ENCODE data around the gene IL17B. TPM values are rescaled to one million over a fixed set of nuclear protein-coding genes. Genes with fewer than 3 reads are reported as not detected.

Gene IL17B
- total and polyA plus RNA-seq, 2 donors (not counting 3 experiments of a cell fraction or from before 2014, with no cell fraction given): not detected

DNA sequence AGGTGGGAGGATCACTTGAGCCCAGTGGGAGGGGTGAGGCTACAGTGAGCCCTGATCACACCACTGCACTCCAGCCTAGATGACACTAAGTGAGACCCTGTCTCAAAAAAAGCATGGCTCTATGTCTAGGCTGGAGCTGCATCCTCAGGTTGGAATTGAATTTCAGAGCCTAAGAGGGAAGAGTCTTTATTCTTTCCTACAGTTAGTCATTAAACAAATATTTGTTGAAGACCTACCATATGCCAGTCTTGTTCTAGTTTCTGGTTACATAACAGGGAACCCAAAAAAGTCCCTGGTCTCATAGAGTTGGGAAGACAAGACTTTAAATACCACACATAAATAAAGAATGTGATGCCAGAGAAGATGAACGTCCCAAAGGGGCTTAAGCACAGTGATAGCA lies 40.7 kb downstream of the IL17B start:
- no peaks in the 10 kb centered on the region for H3K27me3 ChIP-seq (ENCODE audit: control insufficient read depth in 2 of 2, insufficient read depth in 2 of 2, low read length in 2 of 2)
- intact Hi-C loops (cut with micrococcal nuclease) (no loop called here), dilution Hi-C loops (cut with MboI; ENCODE audit: extremely low pct_ligation_motif_present, low sequenced_read_pairs) (no loop called here)
- CTCF ChIA-PET: interaction anchor here (1.1 kb wide), 1 partner anchor 18 kb away, joined by 3 read pairs; no protein-coding TSS in a partner anchor
- peaks cover 3 to 11% of the 10 kb centered on the region in 2 experiments for H3K36me3 ChIP-seq (ENCODE audit: control insufficient read depth in 2 of 2, extremely low read depth in 1 of 2, insufficient read depth in 2 of 2, low read length in 2 of 2)
- H3K9ac ChIP-seq (replicated peaks; ENCODE audit: extremely low read depth, insufficient read depth, low read length): no peak overlapping the region
- no peak overlapping the region for H3K4me2 ChIP-seq (ENCODE audit: insufficient read depth, low read length)
- H2AFZ ChIP-seq (ENCODE audit: low read depth, low read length): no peak overlapping the region
- POLR2A ChIA-PET: no interaction called here
- no TSS peak for BruUV-seq (replicated peaks)
- H3K79me2 ChIP-seq (ENCODE audit: control insufficient read depth, insufficient read depth, low read length): no peaks in the 10 kb centered on the region
- H3K9me1 ChIP-seq (replicated peaks; ENCODE audit: control insufficient read depth, extremely low read depth, insufficient read depth, low read length): no peaks in the 10 kb centered on the region
- H3K4me1 ChIP-seq (ENCODE audit: control insufficient read depth, extremely low read depth, insufficient read depth, low read length): peaks cover 23% of the 10 kb centered on the region
- H4K20me1 ChIP-seq (replicated peaks; ENCODE audit: control insufficient read depth, extremely low read depth, insufficient read depth, low read length): no peaks in the 10 kb centered on the region
- DNase-seq (ENCODE audit: low read depth, low spot score) (no peak), FAIRE-seq (no peak)
- H3K27ac ChIP-seq (ENCODE audit: insufficient read depth, low read depth, low read length): no peak overlapping the region
- TF ChIP-seq JUN (IDR thresholded peaks at IDR 0.05; ENCODE audit: borderline replicate concordance, insufficient read depth, insufficient read length, low read depth): no peak
- TF ChIP-seq POLR2A (IDR thresholded peaks at IDR 0.05; ENCODE audit: low read depth, low read length): no peak
- TF ChIP-seq, protein P1, sequence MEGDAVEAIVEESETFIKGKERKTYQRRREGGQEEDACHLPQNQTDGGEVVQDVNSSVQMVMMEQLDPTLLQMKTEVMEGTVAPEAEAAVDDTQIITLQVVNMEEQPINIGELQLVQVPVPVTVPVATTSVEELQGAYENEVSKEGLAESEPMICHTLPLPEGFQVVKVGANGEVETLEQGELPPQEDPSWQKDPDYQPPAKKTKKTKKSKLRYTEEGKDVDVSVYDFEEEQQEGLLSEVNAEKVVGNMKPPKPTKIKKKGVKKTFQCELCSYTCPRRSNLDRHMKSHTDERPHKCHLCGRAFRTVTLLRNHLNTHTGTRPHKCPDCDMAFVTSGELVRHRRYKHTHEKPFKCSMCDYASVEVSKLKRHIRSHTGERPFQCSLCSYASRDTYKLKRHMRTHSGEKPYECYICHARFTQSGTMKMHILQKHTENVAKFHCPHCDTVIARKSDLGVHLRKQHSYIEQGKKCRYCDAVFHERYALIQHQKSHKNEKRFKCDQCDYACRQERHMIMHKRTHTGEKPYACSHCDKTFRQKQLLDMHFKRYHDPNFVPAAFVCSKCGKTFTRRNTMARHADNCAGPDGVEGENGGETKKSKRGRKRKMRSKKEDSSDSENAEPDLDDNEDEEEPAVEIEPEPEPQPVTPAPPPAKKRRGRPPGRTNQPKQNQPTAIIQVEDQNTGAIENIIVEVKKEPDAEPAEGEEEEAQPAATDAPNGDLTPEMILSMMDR (IDR thresholded peaks at IDR 0.05; ENCODE audit: extremely low read depth in 1 of 2, insufficient read depth in 1 of 2, low read depth in 1 of 2, low read length in 2 of 2): no peak
- no peak for TF ChIP-seq POLR2AphosphoS5 (IDR thresholded peaks at IDR 0.05; ENCODE audit: insufficient read depth, low read depth, low read length)
- TF ChIP-seq MYC (IDR thresholded peaks at IDR 0.05; ENCODE audit: low read depth, low read length): no peak
- TF ChIP-seq, protein P2, sequence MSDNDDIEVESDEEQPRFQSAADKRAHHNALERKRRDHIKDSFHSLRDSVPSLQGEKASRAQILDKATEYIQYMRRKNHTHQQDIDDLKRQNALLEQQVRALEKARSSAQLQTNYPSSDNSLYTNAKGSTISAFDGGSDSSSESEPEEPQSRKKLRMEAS (IDR thresholded peaks at IDR 0.05; ENCODE audit: insufficient read depth, insufficient read length): no peak
- TF ChIP-seq FOS (IDR thresholded peaks at IDR 0.05; ENCODE audit: borderline replicate concordance, insufficient read depth, low read length): no peak
- TF ChIP-seq GATA2 (IDR thresholded peaks at IDR 0.05; ENCODE audit: insufficient read depth, insufficient read length, low read depth, low read length): no peak
- TF ChIP-seq EZH2 (IDR thresholded peaks at IDR 0.05; ENCODE audit: borderline replicate concordance, low read depth, low read length, severe bottlenecking): no peak
- H3K9me3 ChIP-seq (replicated peaks; ENCODE audit: control insufficient read depth, insufficient read depth, low read length): no peaks in the 10 kb centered on the region
- no peak overlapping the region for H3K4me3 ChIP-seq (replicated peaks in 1 of 3; ENCODE audit: insufficient read depth in 1 of 3, low read depth in 1 of 3, low read length in 3 of 3)

Data from endothelial cell of umbilical vein (primary cell).